ENCODE data around the gene CIRBP. TPM values are rescaled to one million over a fixed set of nuclear protein-coding genes. Genes with fewer than 3 reads are reported as not detected.

The CIRBP gene
- total and polyA plus RNA-seq, 7 donors, result 137 to 591 (median 296) TPM

DNA sequence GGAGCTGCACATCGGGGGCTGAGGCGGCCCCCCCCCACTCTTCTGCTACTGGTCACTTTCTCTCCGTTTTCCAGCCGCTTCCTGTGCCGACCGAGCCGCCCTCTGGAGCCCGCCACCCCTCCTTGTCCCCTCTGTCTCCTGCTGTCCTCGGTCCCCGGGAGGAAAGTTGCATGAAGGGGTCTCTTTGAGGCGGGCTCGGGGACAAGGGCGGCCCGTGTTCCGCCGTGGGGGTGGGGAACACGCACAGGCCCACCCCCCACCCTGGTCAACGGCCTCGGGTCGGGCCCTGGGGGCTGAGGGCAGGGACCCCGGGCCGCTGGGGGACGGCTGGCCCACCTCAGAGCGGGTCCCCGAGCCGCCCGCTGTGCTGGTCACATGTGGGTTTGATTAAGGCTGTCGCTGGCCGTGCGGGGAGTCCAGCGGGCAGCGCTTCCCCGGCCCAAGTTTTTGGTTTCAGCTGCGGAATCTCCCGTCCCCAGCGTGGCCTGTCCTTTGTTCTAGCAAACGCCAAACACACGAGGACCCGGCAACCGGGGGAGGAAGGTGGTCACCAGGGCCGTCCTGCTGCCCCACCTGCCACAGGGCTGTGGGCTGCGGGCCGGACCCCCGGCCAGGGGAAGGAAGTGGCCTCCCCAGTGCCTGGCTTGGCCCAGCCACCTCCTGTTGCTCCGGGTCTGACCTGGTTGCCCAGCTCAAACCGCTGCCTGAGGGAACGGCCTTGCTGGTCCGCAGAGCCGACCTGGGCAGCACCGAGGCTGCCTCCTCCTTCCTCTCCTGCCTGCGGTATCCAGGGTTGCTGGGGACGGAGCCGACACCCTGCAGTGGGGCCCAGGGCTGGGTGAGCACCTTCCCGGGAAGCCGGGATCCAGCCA, 18.5 kb downstream of the CIRBP start:
- DNase-seq (no peak), ATAC-seq (no peak)
- Histone ChIP-seq H3K9me3 (no peaks in the 10 kb centered on the region), H3K4me3 (no peak overlapping the region), H3K4me1 (peaks cover 5% of the 10 kb centered on the region), H3K36me3 (ENCODE audit: insufficient read depth in 1 of 2, low read depth in 1 of 2) (no peaks in the 10 kb centered on the region), H3K27me3 (ENCODE audit: insufficient read depth in 3 of 3, low read length in 2 of 3) (peaks cover 0 to 74% (median 38%) of the 10 kb centered on the region in 3 donors), H3K27ac (no peak overlapping the region)
- intact Hi-C loops (cut with DNase I), result loop anchor here (10.0 kb wide), 2 partner anchors 157 to 237 kb away; partner anchors contain the start of gene PLK5 (in 1 of the 2)
- 35 to 39% (median 38%) methylated on average over 45 to 55 of the region's 55 CpGs for WGBS, 3 donors
- no peak for TF ChIP-seq CTCF (IDR thresholded peaks at IDR 0.05)

GRCh38 chr19:1288226-1288612, 19.1 kb downstream of the CIRBP start:
- Histone ChIP-seq H3K27ac (no peak overlapping the region), H3K4me3 (no peak overlapping the region), H3K27me3 (ENCODE audit: insufficient read depth in 3 of 3, low read length in 2 of 3) (peaks cover 0 to 80% (median 38%) of the 10 kb centered on the region in 3 donors), H3K4me1 (peaks cover 5% of the 10 kb centered on the region), H3K36me3 (ENCODE audit: insufficient read depth in 1 of 2, low read depth in 1 of 2) (no peaks in the 10 kb centered on the region), H3K9me3 (no peaks in the 10 kb centered on the region)
- TF ChIP-seq CTCF (IDR thresholded peaks at IDR 0.05), result no peak
- WGBS, 3 donors, result 84% methylated on average over 16 to 18 of the region's 18 CpGs
- intact Hi-C loops (cut with DNase I), result loop anchor here (10.0 kb wide), 2 partner anchors 157 to 237 kb away; partner anchors contain the start of gene PLK5 (in 1 of the 2)
- no peak for DNase-seq
- ATAC-seq, result no peak

GRCh38 chr19:1288833-1289685, 19.9 kb downstream of the CIRBP start:
- H3K36me3 ChIP-seq (ENCODE audit: insufficient read depth in 1 of 2, low read depth in 1 of 2), result no peaks in the 10 kb centered on the region
- no peak for ATAC-seq
- TF ChIP-seq CTCF (IDR thresholded peaks at IDR 0.05), result no peak
- H3K27me3 ChIP-seq (ENCODE audit: insufficient read depth in 3 of 3, low read length in 2 of 3), result peaks cover 0 to 84% (median 38%) of the 10 kb centered on the region in 3 donors
- intact Hi-C loops (cut with DNase I), result loop anchor here (10.0 kb wide), 2 partner anchors 156 to 236 kb away; partner anchors contain the start of gene PLK5 (in 1 of the 2)
- no peaks in the 10 kb centered on the region for H3K9me3 ChIP-seq
- no peak overlapping the region for H3K27ac ChIP-seq
- H3K4me3 ChIP-seq, result no peak overlapping the region
- H3K4me1 ChIP-seq, result peaks cover 5% of the 10 kb centered on the region
- no peak for DNase-seq
- 79 to 83% (median 83%) methylated on average over 36 to 41 of the region's 41 CpGs for WGBS, 3 donors

DNA sequence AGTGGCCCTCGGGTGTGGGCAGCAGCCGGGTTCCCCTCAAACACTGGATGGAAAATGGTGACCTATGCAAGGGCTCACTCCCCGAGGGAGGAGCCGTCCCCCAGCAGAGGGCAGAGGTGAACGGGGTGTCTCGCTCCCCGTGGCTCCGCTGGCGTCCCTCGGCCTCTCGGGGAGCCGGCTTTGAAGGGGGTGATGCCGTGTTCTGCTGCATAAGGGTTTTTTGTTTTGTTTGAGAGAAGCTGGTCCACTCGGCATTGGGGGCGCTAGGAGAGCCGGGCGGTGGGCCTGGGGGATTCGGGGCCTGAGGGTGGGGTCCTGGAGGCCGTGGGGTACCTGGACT, 20.5 kb downstream of the CIRBP start:
- TF ChIP-seq CTCF (IDR thresholded peaks at IDR 0.05), result no peak
- peaks cover 5% of the 10 kb centered on the region for H3K4me1 ChIP-seq
- DNase-seq, result no peak
- H3K27me3 ChIP-seq (ENCODE audit: insufficient read depth in 3 of 3, low read length in 2 of 3), result peaks cover 0 to 84% (median 38%) of the 10 kb centered on the region in 3 donors
- H3K4me3 ChIP-seq, result no peak overlapping the region
- no peak overlapping the region for H3K27ac ChIP-seq
- 68 to 78% (median 73%) methylated on average over 17 to 19 of the region's 19 CpGs for WGBS, 3 donors
- no peak for ATAC-seq
- intact Hi-C loops (cut with DNase I), result loop anchor here (10.0 kb wide), 2 partner anchors 155 to 235 kb away; partner anchors contain the start of gene PLK5 (in 1 of the 2)
- H3K36me3 ChIP-seq (ENCODE audit: insufficient read depth in 1 of 2, low read depth in 1 of 2), result no peaks in the 10 kb centered on the region
- H3K9me3 ChIP-seq, result no peaks in the 10 kb centered on the region

Measured in psoas muscle (tissue), 8 donors.